Upper lobe of left lung (tissue), 6 donors: ENCODE measurements around the gene MYO3B. TPM values are rescaled to one million over a fixed set of nuclear protein-coding genes. Genes with fewer than 3 reads are reported as not detected.
"Not testable (repeated sequence)": the region's sequence is repeated elsewhere in the genome, so short reads cannot be mapped to it uniquely, and the experiment has no call there.

Experiments used
- ATAC-seq, 2 donors: fragments of 200-7000 bp; cut with Tn5 transposase; one replicate each; pipeline ENCODE4 v1.9.1; 2022; ENCODE audit warnings: mild to moderate bottlenecking in 2 of 2, moderate library complexity in 2 of 2; ENCODE audit not compliant: low FRiP score in 2 of 2
- DNase-seq, 2 donors: peaks; one replicate each; pipeline ENCODE4 v3.0.0-alpha.2; 2019 to 2020
- H3K27ac ChIP-seq, 4 donors: fragments of 200-600 bp; sonication (generic); one replicate each; pipeline ENCODE4 v1.5.1; 2016 to 2019
- H3K27me3 ChIP-seq, 4 donors: fragments of 200-600 bp; sonication (generic); one replicate each; pipeline ENCODE4 v1.5.1; 2017 to 2019
- H3K36me3 ChIP-seq, 4 donors: fragments of 200-600 bp; sonication (generic); one replicate each; pipeline ENCODE4 v1.5.1; 2016 to 2019
- H3K4me1 ChIP-seq, 4 donors: fragments of 200-600 bp; sonication (generic); one replicate each; pipeline ENCODE4 v1.5.1; 2018 to 2019
- H3K4me3 ChIP-seq, 4 donors: fragments of 200-600 bp; sonication (generic); one replicate each; pipeline ENCODE4 v1.5.1; 2017 to 2019; ENCODE audit warnings: mild to moderate bottlenecking in 2 of 4, moderate library complexity in 1 of 4
- H3K9me3 ChIP-seq, 4 donors: fragments of 200-600 bp; sonication (generic); one replicate each; pipeline ENCODE4 v1.5.1; 2018 to 2019
- CTCF ChIP-seq, 6 experiments: fragments of 450-650 bp in 4 of 6; fragments of 200-600 bp in 2 of 6; sonication (generic) in 2 of 6; IDR thresholded peaks; one replicate each; pipeline ENCODE4 v1.5.1; 2016 to 2019; ENCODE audit warnings: antibody characterized with exemption in 6 of 6
- EP300 ChIP-seq, 4 donors: sonication (generic); formaldehyde crosslinking; IDR thresholded peaks; one replicate each; pipeline ENCODE4 v1.5.1; 2017; ENCODE audit warnings: antibody characterized with exemption in 4 of 4, control low read depth in 2 of 4
- POLR2A ChIP-seq, 4 donors: fragments of 450-650 bp; IDR thresholded peaks; one replicate each; pipeline ENCODE4 v1.5.1; 2016 to 2017; ENCODE audit warnings: antibody characterized with exemption in 4 of 4, mild to moderate bottlenecking in 2 of 4
- POLR2AphosphoS5 ChIP-seq, 2 donors: sonication (generic); formaldehyde crosslinking; IDR thresholded peaks; one replicate each; pipeline ENCODE4 v1.5.1; 2017; ENCODE audit warnings: antibody characterized with exemption in 2 of 2
- WGBS, 2 donors: methylation state at CpG; one replicate each; pipeline ENCODE4 v1.1.5; 2017 to 2018; 5-methylcytosine and 5-hydroxymethylcytosine counted together
- total RNA-seq, 6 donors: library from RNA; depleted of rRNA in 4 of 6; stranded (reverse); fragments of >200 nt in 4 of 6; gene quantifications; one replicate each; pipeline versions ENCODE4 v1.1.0 to v1.2.1, GENCODE V29; 2016 to 2021
- donor health status: DM: no; HTN: no; CAD: no; lungs with moderate emphysema.
- donor health status: DM: no; HTN: yes; CAD: no; lungs with severe emphysema.

The MYO3B gene
- total RNA-seq, 6 donors from 2014 or later = 0.09 to 0.20 (median 0.13) TPM; not detected in 3

- no peaks in the 10 kb centered on the region for H3K4me1 ChIP-seq
- H3K9me3 ChIP-seq = peaks cover 0 to 8% (median 0%) of the 10 kb centered on the region in 4 donors
- H3K27ac ChIP-seq = no peak overlapping the region
- no peaks in the 10 kb centered on the region for H3K27me3 ChIP-seq
- H3K4me3 ChIP-seq = no peak overlapping the region
- TF ChIP-seq POLR2AphosphoS5 (IDR thresholded peaks at IDR 0.05) (no peak), CTCF (IDR thresholded peaks at IDR 0.05) (no peak), POLR2A (IDR thresholded peaks at IDR 0.05) (no peak), EP300 (IDR thresholded peaks at IDR 0.05) (no peak)
- 88 to 96% methylated on average over 1 of the region's 1 CpG for WGBS, 2 donors
- no peak for DNase-seq
- H3K36me3 ChIP-seq = no peaks in the 10 kb centered on the region
- no peak for ATAC-seq
Measured at GRCh38 chr2:170261566-170261965, 83.6 kb downstream of the MYO3B start.

- Histone ChIP-seq H3K9me3 (peaks cover 0 to 8% (median 0%) of the 10 kb centered on the region in 4 donors), H3K4me3 (no peak overlapping the region), H3K27me3 (no peaks in the 10 kb centered on the region), H3K4me1 (no peaks in the 10 kb centered on the region), H3K36me3 (no peaks in the 10 kb centered on the region), H3K27ac (no peak overlapping the region)
- 80 to 91% methylated on average over 2 of the region's 2 CpGs for WGBS, 2 donors
- DNase-seq (no peak), ATAC-seq (no peak)
- no peak for TF ChIP-seq POLR2AphosphoS5 (IDR thresholded peaks at IDR 0.05)
- TF ChIP-seq CTCF (IDR thresholded peaks at IDR 0.05) = no peak
- TF ChIP-seq POLR2A (IDR thresholded peaks at IDR 0.05) = no peak
- TF ChIP-seq EP300 (IDR thresholded peaks at IDR 0.05) = no peak
Measured at GRCh38 chr2:170262343-170262742, 84.4 kb downstream of the MYO3B start.

- ATAC-seq (no peak), DNase-seq (no peak)
- no peaks in the 10 kb centered on the region for H3K36me3 ChIP-seq
- no peak overlapping the region for H3K4me3 ChIP-seq
- no peak overlapping the region for H3K27ac ChIP-seq
- H3K4me1 ChIP-seq = no peaks in the 10 kb centered on the region
- no peak for TF ChIP-seq CTCF (IDR thresholded peaks at IDR 0.05)
- no peak for TF ChIP-seq POLR2A (IDR thresholded peaks at IDR 0.05)
- TF ChIP-seq POLR2AphosphoS5 (IDR thresholded peaks at IDR 0.05) = no peak
- TF ChIP-seq EP300 (IDR thresholded peaks at IDR 0.05) = no peak
- WGBS, 2 donors = 83 to 85% methylated on average over 4 of the region's 4 CpGs
- peaks cover 0 to 8% (median 0%) of the 10 kb centered on the region in 4 donors for H3K9me3 ChIP-seq
- H3K27me3 ChIP-seq = no peaks in the 10 kb centered on the region
Measured at GRCh38 chr2:170262806-170263205, 84.9 kb downstream of the MYO3B start.

GRCh38 chr2:170263728-170264521 lies 86.0 kb downstream of the MYO3B start:
- not testable (repeated sequence) for H3K27me3 ChIP-seq, DNase-seq, H3K27ac ChIP-seq, H3K36me3 ChIP-seq, H3K9me3 ChIP-seq, ATAC-seq, H3K4me1 ChIP-seq, H3K4me3 ChIP-seq
- 54 to 55% methylated on average over 7 of the region's 7 CpGs for WGBS, 2 donors

- TF ChIP-seq EP300 (IDR thresholded peaks at IDR 0.05) = no peak
- TF ChIP-seq CTCF (IDR thresholded peaks at IDR 0.05) = no peak
- no peak for TF ChIP-seq POLR2A (IDR thresholded peaks at IDR 0.05)
- no peak for TF ChIP-seq POLR2AphosphoS5 (IDR thresholded peaks at IDR 0.05)
- DNase-seq (no peak), ATAC-seq (no peak)
- no peaks in the 10 kb centered on the region for H3K36me3 ChIP-seq
- H3K4me3 ChIP-seq = no peak overlapping the region
- no peaks in the 10 kb centered on the region for H3K4me1 ChIP-seq
- no peaks in the 10 kb centered on the region for H3K27me3 ChIP-seq
- WGBS, 2 donors = 93 to 98% methylated on average over 2 of the region's 2 CpGs
- peaks cover 0 to 8% (median 0%) of the 10 kb centered on the region in 4 donors for H3K9me3 ChIP-seq
- H3K27ac ChIP-seq = no peak overlapping the region
Measured at GRCh38 chr2:170264522-170264860, 86.5 kb downstream of the MYO3B start.
